GM18858 (cell line): ENCODE measurements around the gene ADGRB3.

Experiments used
- ATAC-seq: cut with Tn5 transposase; IDR thresholded peaks from one replicate; pipeline ENCODE4 v1.9.1; 2021; ENCODE audit not compliant: unreplicated experiment

Gene ADGRB3

GRCh38 chr6:69018906-69019305 is 383.8 kb downstream of the ADGRB3 start:
- ATAC-seq: no peak

- ATAC-seq: no peak
Observed at GRCh38 chr6:69019832-69020231, 384.8 kb downstream of the ADGRB3 start.

GRCh38 chr6:69022993-69023392 is 387.9 kb downstream of the ADGRB3 start:
- ATAC-seq: no peak

- ATAC-seq: no peak
Observed at GRCh38 chr6:69026243-69026642, 391.2 kb downstream of the ADGRB3 start.

- no peak for ATAC-seq
Observed at GRCh38 chr6:69026715-69027114, 391.6 kb downstream of the ADGRB3 start.

- no peak for ATAC-seq
Observed at GRCh38 chr6:69027861-69028260, 392.8 kb downstream of the ADGRB3 start.

GRCh38 chr6:69038841-69039240 is 403.8 kb downstream of the ADGRB3 start:
- ATAC-seq: no peak

- no peak for ATAC-seq
Observed at GRCh38 chr6:69042297-69042696, 407.2 kb downstream of the ADGRB3 start.

GRCh38 chr6:69044534-69044933 is 409.5 kb downstream of the ADGRB3 start:
- ATAC-seq: no peak

- no peak for ATAC-seq
Observed at GRCh38 chr6:69059413-69059812, 424.3 kb downstream of the ADGRB3 start.

GRCh38 chr6:69061066-69061465 is 426.0 kb downstream of the ADGRB3 start:
- no peak for ATAC-seq

- no peak for ATAC-seq
Observed at GRCh38 chr6:69063401-69063800, 428.3 kb downstream of the ADGRB3 start.

- ATAC-seq: no peak
Observed at GRCh38 chr6:69064226-69064625, 429.1 kb downstream of the ADGRB3 start.

GRCh38 chr6:69069881-69070280 is 434.8 kb downstream of the ADGRB3 start:
- no peak for ATAC-seq

- ATAC-seq: no peak
Observed at GRCh38 chr6:69072796-69073195, 437.7 kb downstream of the ADGRB3 start.

- no peak for ATAC-seq
Observed at GRCh38 chr6:69084746-69085335, 449.8 kb downstream of the ADGRB3 start.

- no peak for ATAC-seq
Observed at GRCh38 chr6:69086689-69087088, 451.6 kb downstream of the ADGRB3 start.

GRCh38 chr6:69089539-69089938 is 454.5 kb downstream of the ADGRB3 start:
- ATAC-seq: no peak

- ATAC-seq: no peak
Observed at GRCh38 chr6:69090132-69090531, 455.1 kb downstream of the ADGRB3 start.

- ATAC-seq: no peak
Observed at GRCh38 chr6:69096681-69097080, 461.6 kb downstream of the ADGRB3 start.

- ATAC-seq: no peak
Observed at GRCh38 chr6:69097948-69098347, 462.9 kb downstream of the ADGRB3 start.

GRCh38 chr6:69098910-69099309 is 463.8 kb downstream of the ADGRB3 start:
- no peak for ATAC-seq

GRCh38 chr6:69100772-69101171 is 465.7 kb downstream of the ADGRB3 start:
- no peak for ATAC-seq
